Measurements from ENCODE around the gene GOLGA6A.
A peak's percentile ranks its signal among the peaks of the same experiment; 100 is the strongest.
"Not testable (repeated sequence)": the region's sequence is repeated elsewhere in the genome, so short reads cannot be mapped to it uniquely, and the experiment has no call there.

GOLGA6A gene

GRCh38 chr15:74082450-74082849 lies at the start of gene GOLGA6A:
Gene GOLGA6A, minus strand, starts transcription at chr15:74082550. Its CDS starts 41 bp downstream, at chr15:74082509.
- H3K27me3 Mint-ChIP-seq, H3K27ac Mint-ChIP-seq, H3K4me1 Mint-ChIP-seq, H3K9me3 Mint-ChIP-seq, H3K4me3 Mint-ChIP-seq, H3K36me3 Mint-ChIP-seq, ATAC-seq: not testable (repeated sequence)

- peaks cover 57% of the 10 kb centered on the region for H3K4me1 Mint-ChIP-seq
- H3K36me3 Mint-ChIP-seq: no peaks in the 10 kb centered on the region
- H3K27me3 Mint-ChIP-seq: peaks cover 98% of the 10 kb centered on the region
- H3K4me3 Mint-ChIP-seq: peak overlapping the region; percentile 42
- no peak overlapping the region for H3K27ac Mint-ChIP-seq
- H3K9me3 Mint-ChIP-seq: no peaks in the 10 kb centered on the region
- no peak for ATAC-seq
Measured at GRCh38 chr15:74131628-74132413, 49.5 kb upstream of the GOLGA6A start.

- ATAC-seq: no peak
- no peaks in the 10 kb centered on the region for H3K36me3 Mint-ChIP-seq
- no peak overlapping the region for H3K27ac Mint-ChIP-seq
- H3K4me1 Mint-ChIP-seq: peaks cover 49% of the 10 kb centered on the region
- H3K27me3 Mint-ChIP-seq: peaks cover 92% of the 10 kb centered on the region
- no peak overlapping the region for H3K4me3 Mint-ChIP-seq
- H3K9me3 Mint-ChIP-seq: no peaks in the 10 kb centered on the region
Measured at GRCh38 chr15:74130849-74131627, 48.7 kb upstream of the GOLGA6A start.

- Mint-ChIP-seq H3K27me3 (peaks cover 85% of the 10 kb centered on the region), H3K27ac (no peak within 1 kb of the TSS), H3K4me1 (peaks cover 45% of the 10 kb centered on the region), H3K36me3 (no peaks in the 10 kb centered on the region), H3K9me3 (no peaks in the 10 kb centered on the region), H3K4me3 (peak within 1 kb of the TSS; percentile 36)
- ATAC-seq: no peak
Measured at GRCh38 chr15:74130155-74130848, 48.0 kb upstream of the GOLGA6A start, which contains the start of gene ISLR2. Gene ISLR2, plus strand, starts transcription at chr15:74130586. Its CDS starts 2,169 bp downstream, at chr15:74132755.

- H3K27me3 Mint-ChIP-seq: peaks cover 78% of the 10 kb centered on the region
- peaks cover 39% of the 10 kb centered on the region for H3K4me1 Mint-ChIP-seq
- peak overlapping the region; percentile 36 for H3K4me3 Mint-ChIP-seq
- no peak overlapping the region for H3K27ac Mint-ChIP-seq
- no peaks in the 10 kb centered on the region for H3K9me3 Mint-ChIP-seq
- no peaks in the 10 kb centered on the region for H3K36me3 Mint-ChIP-seq
- no peak for ATAC-seq
Measured at GRCh38 chr15:74129586-74130154, 47.3 kb upstream of the GOLGA6A start.

GRCh38 chr15:74128785-74129585 lies 46.6 kb upstream of the GOLGA6A start:
- Mint-ChIP-seq H3K27ac (no peak overlapping the region), H3K9me3 (no peaks in the 10 kb centered on the region)

GRCh38 chr15:74127954-74128784 lies 45.8 kb upstream of the GOLGA6A start:
- peaks cover 52% of the 10 kb centered on the region for H3K4me1 Mint-ChIP-seq
- H3K9me3 Mint-ChIP-seq: no peaks in the 10 kb centered on the region
- H3K27ac Mint-ChIP-seq: no peak overlapping the region
- no peaks in the 10 kb centered on the region for H3K36me3 Mint-ChIP-seq
- peaks cover 65% of the 10 kb centered on the region for H3K27me3 Mint-ChIP-seq
- no peak for ATAC-seq
- peak overlapping the region; percentile 44 for H3K4me3 Mint-ChIP-seq

More at GRCh38 chr15:74128785-74129585, 46.6 kb upstream of the GOLGA6A start:
- Mint-ChIP-seq H3K4me1 (peaks cover 46% of the 10 kb centered on the region), H3K4me3 (peak overlapping the region; percentile 67), H3K36me3 (no peaks in the 10 kb centered on the region), H3K27me3 (peaks cover 72% of the 10 kb centered on the region)
- ATAC-seq: no peak

GRCh38 chr15:74127255-74127953 lies 45.1 kb upstream of the GOLGA6A start:
- H3K4me3 Mint-ChIP-seq: peak overlapping the region; percentile 44
- peaks cover 60% of the 10 kb centered on the region for H3K4me1 Mint-ChIP-seq
- H3K9me3 Mint-ChIP-seq: no peaks in the 10 kb centered on the region
- H3K27ac Mint-ChIP-seq: no peak overlapping the region
- ATAC-seq: peak; percentile 89
- peaks cover 58% of the 10 kb centered on the region for H3K27me3 Mint-ChIP-seq
- H3K36me3 Mint-ChIP-seq: no peaks in the 10 kb centered on the region

GRCh38 chr15:74124759-74125158 lies 42.4 kb upstream of the GOLGA6A start:
- ATAC-seq: no peak
- H3K27me3 Mint-ChIP-seq: peaks cover 31% of the 10 kb centered on the region
- H3K9me3 Mint-ChIP-seq: no peaks in the 10 kb centered on the region
- H3K4me1 Mint-ChIP-seq: peaks cover 72% of the 10 kb centered on the region
- H3K27ac Mint-ChIP-seq: no peak overlapping the region
- no peak overlapping the region for H3K4me3 Mint-ChIP-seq
- H3K36me3 Mint-ChIP-seq: no peaks in the 10 kb centered on the region

GRCh38 chr15:74124196-74124595 lies 41.8 kb upstream of the GOLGA6A start:
- H3K36me3 Mint-ChIP-seq: no peaks in the 10 kb centered on the region
- H3K9me3 Mint-ChIP-seq: no peaks in the 10 kb centered on the region
- no peak overlapping the region for H3K27ac Mint-ChIP-seq
- peaks cover 66% of the 10 kb centered on the region for H3K4me1 Mint-ChIP-seq
- no peak overlapping the region for H3K4me3 Mint-ChIP-seq
- H3K27me3 Mint-ChIP-seq: peaks cover 26% of the 10 kb centered on the region
- ATAC-seq: no peak

- no peak for ATAC-seq
- Mint-ChIP-seq H3K36me3 (no peaks in the 10 kb centered on the region), H3K27me3 (peaks cover 20% of the 10 kb centered on the region), H3K27ac (no peak overlapping the region), H3K4me1 (peaks cover 61% of the 10 kb centered on the region), H3K9me3 (no peaks in the 10 kb centered on the region), H3K4me3 (no peak overlapping the region)
Measured at GRCh38 chr15:74123658-74124057, 41.3 kb upstream of the GOLGA6A start.

GRCh38 chr15:74123131-74123429 lies 40.7 kb upstream of the GOLGA6A start:
- Mint-ChIP-seq H3K9me3 (peaks cover 4% of the 10 kb centered on the region), H3K27ac (peak overlapping the region; percentile 65), H3K4me3 (no peak overlapping the region), H3K36me3 (no peaks in the 10 kb centered on the region), H3K4me1 (peaks cover 55% of the 10 kb centered on the region), H3K27me3 (peaks cover 14% of the 10 kb centered on the region)
- ATAC-seq: no peak

- H3K4me3 Mint-ChIP-seq: no peak overlapping the region
- no peaks in the 10 kb centered on the region for H3K36me3 Mint-ChIP-seq
- peak overlapping the region; percentile 65 for H3K27ac Mint-ChIP-seq
- peaks cover 9% of the 10 kb centered on the region for H3K27me3 Mint-ChIP-seq
- H3K4me1 Mint-ChIP-seq: peaks cover 50% of the 10 kb centered on the region
- peak; percentile 64 for ATAC-seq
- peaks cover 9% of the 10 kb centered on the region for H3K9me3 Mint-ChIP-seq
Measured at GRCh38 chr15:74122403-74123130, 40.2 kb upstream of the GOLGA6A start.
